T-helper 17 cell (primary cell): ENCODE measurements around the gene RAB42. TPM values are rescaled to one million over a fixed set of nuclear protein-coding genes. Genes with fewer than 3 reads are reported as not detected.
A peak's percentile ranks its signal among the peaks of the same experiment; 100 is the strongest.

Experiments
- ATAC-seq: fragments of 150-1000 bp; cut with Tn5 transposase; 2 replicates; pipeline ENCODE4 v1.10.0; 2021; ENCODE audit warnings: mild to moderate bottlenecking, moderate library complexity
- DNase-seq, 3 donors: peaks; one replicate each; pipeline versions ENCODE4 v3.0.0 to v3.0.0-alpha.2; 2020 to 2021
- H3K9me3 ChIP-seq: one replicate; pipeline ENCODE4 v1.7.0; 2013; ENCODE audit warnings: low read length, mild to moderate bottlenecking; ENCODE audit not compliant: control insufficient read depth, poor library complexity, severe bottlenecking
- H3K27ac Mint-ChIP-seq: one replicate; pipeline ENCODE4 v1.8.0; 2022; ENCODE audit warnings: mild to moderate bottlenecking, moderate library complexity, mixed read lengths
- H3K27me3 Mint-ChIP-seq: one replicate; pipeline ENCODE4 v1.8.0; 2022; ENCODE audit warnings: mixed read lengths
- H3K36me3 Mint-ChIP-seq: one replicate; pipeline ENCODE4 v1.8.0; 2022; ENCODE audit warnings: low read depth, mixed read lengths
- H3K4me1 Mint-ChIP-seq: one replicate; pipeline ENCODE4 v1.8.0; 2022; ENCODE audit warnings: mild to moderate bottlenecking, mixed read lengths
- H3K4me3 Mint-ChIP-seq: one replicate; pipeline ENCODE4 v1.8.0; 2022; ENCODE audit warnings: mild to moderate bottlenecking, moderate library complexity, mixed read lengths
- total RNA-seq, 4 donors: library from RNA in 2 of 4; stranded (reverse) in 2 of 4; gene quantifications; one replicate each; pipeline ENCODE4 v1.2.3 and lab custom pipeline; 2022 to 2026

Gene RAB42
- total RNA-seq, 2 donors from 2014 or later, result not detected

DNA sequence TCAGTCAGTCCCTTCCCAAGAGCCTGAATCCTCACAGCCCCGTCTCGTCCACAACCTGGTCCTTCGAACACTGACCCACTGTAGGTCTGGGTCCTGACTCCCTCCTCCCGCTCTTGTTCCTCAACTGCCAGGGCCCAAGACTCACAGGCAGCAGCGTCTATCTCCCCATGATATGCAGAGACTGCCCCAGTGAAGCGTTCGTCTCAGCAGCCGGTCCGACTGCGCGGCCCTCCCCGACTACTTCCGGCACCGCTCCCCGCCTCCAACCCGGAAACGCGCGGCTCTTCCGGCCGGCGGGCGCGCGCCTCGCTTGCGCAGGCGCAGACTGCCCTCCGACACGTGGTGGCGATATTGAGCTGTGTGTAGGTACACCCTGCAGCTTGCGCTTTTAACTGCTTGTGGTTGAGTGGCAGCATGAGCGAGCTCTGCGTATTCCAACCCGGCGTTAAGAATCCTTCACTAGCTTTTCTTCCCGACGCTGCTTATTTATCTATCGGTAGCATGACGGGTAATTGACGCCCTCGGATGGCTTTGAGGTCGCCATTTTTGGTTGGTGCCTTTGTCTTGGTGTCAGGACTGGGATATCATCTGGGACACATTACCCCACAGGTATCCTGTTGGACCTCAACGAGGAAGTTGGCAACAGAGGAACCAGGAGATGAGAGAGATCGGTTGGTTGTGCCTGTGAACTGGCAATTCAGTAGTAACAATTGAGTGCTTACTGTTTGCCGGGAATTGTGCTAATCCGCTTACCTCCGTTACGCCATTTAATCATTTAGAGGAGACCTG is 51.0 kb downstream of the RAB42 start, which contains the start of gene TAF12:
TSS of gene TAF12 (minus strand) at position 221 of the 789 bp plus-strand sequence. CDS start 20,986 bp downstream, outside the sequence.
- H3K9me3 ChIP-seq, result no peaks in the 10 kb centered on the region
- Mint-ChIP-seq H3K4me3 (peak within 1 kb of the TSS; percentile 100), H3K4me1 (peaks cover 34% of the 10 kb centered on the region), H3K36me3 (no peaks in the 10 kb centered on the region), H3K27ac (peak within 1 kb of the TSS; percentile 98), H3K27me3 (no peaks in the 10 kb centered on the region)
- DNase-seq (peak; percentile 87 to 91 (median 89)), ATAC-seq (peak; percentile 87)

DNA sequence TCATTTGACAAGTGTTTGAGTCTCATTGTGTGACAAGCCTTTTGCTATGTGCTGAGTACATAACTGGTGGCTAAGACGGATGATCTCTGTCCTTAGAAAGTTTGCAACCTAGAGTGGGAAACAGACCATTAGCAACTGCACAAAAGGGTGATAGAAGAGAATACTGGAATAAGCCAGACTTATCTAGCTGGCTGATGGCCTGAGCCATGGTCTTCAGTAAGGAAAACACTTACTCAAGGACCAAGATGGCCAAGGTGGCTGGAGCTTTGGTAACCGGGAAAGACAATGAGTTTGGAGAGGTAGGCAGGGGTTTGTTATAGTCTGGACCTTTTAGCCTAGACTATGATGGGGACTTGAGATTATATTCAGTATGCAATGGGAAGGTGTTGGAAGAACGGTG is 52.4 kb downstream of the RAB42 start:
- H3K4me1 Mint-ChIP-seq, result peaks cover 41% of the 10 kb centered on the region
- DNase-seq (no peak), ATAC-seq (no peak)
- H3K36me3 Mint-ChIP-seq, result no peaks in the 10 kb centered on the region
- peak overlapping the region; percentile 98 for H3K27ac Mint-ChIP-seq
- no peaks in the 10 kb centered on the region for H3K9me3 ChIP-seq
- no peaks in the 10 kb centered on the region for H3K27me3 Mint-ChIP-seq
- peak overlapping the region; percentile 100 for H3K4me3 Mint-ChIP-seq

Other genes starting within 250 kb of the RAB42 start
- 10 to 100 TPM; 20.9 to 23.9 TPM for gene PHACTR4, start 222.5 kb upstream of the RAB42 start, total RNA-seq
- 10 to 100 TPM; 10.7 to 15.1 TPM for gene RCC1, start 86.2 kb upstream of the RAB42 start, total RNA-seq
- 10 to 100 TPM; 24.5 to 27.9 TPM for gene TRNAU1AP, start 39.2 kb upstream of the RAB42 start, total RNA-seq
- gene TAF12, start 50.8 kb downstream of the RAB42 start, total RNA-seq, result 10 to 100 TPM; 14.2 to 15.8 TPM
- not detected for gene RNU11, start 56.3 kb downstream of the RAB42 start, total RNA-seq
- gene GMEB1, start 76.5 kb downstream of the RAB42 start, total RNA-seq, result 10 to 100 TPM; 11.8 to 13.1 TPM
- 10 to 100 TPM; 70.9 to 79.7 TPM for gene YTHDF2, start 144.7 kb downstream of the RAB42 start, total RNA-seq
- gene OPRD1, start 219.9 kb downstream of the RAB42 start, total RNA-seq, result not detected